Smooth muscle cell (in vitro differentiated cells): ENCODE data around the gene GNLY. TPM values are rescaled to one million over a fixed set of nuclear protein-coding genes. Genes with fewer than 3 reads are reported as not detected.
"Not testable (repeated sequence)": the region's sequence is repeated elsewhere in the genome, so short reads cannot be mapped to it uniquely, and the experiment has no call there.

ENCODE experiments used
- DNase-seq: peaks from one replicate; lab custom pipeline; 2025; ENCODE audit not compliant: unreplicated experiment; lab: John Stamatoyannopoulos, UW
- H2AFZ ChIP-seq: fragments of 200-600 bp; sonication (generic); 2 replicates; pipeline ENCODE4 v1.6.0; 2016; ENCODE audit warnings: antibody characterized with exemption, low read depth, mild to moderate bottlenecking
- H3F3A ChIP-seq: fragments of 200-600 bp; sonication (generic); 2 replicates; pipeline ENCODE4 v1.6.0; 2017; ENCODE audit warnings: antibody characterized with exemption, low read depth
- H3K27ac ChIP-seq: fragments of 200-600 bp; sonication (generic); 2 replicates; pipeline ENCODE4 v1.5.1; 2016; ENCODE audit warnings: low read depth, mild to moderate bottlenecking
- H3K27me3 ChIP-seq: fragments of 200-600 bp; sonication (generic); 2 replicates; pipeline ENCODE4 v1.6.1; 2016; ENCODE audit warnings: low read depth, mild to moderate bottlenecking
- H3K36me3 ChIP-seq: fragments of 200-600 bp; sonication (generic); 2 replicates; pipeline ENCODE4 v1.5.1; 2016; ENCODE audit warnings: low read depth
- H3K4me1 ChIP-seq: fragments of 200-600 bp; sonication (generic); 2 replicates; pipeline ENCODE4 v1.5.1; 2016; ENCODE audit warnings: low read depth
- H3K4me2 ChIP-seq: fragments of 200-600 bp; sonication (generic); 2 replicates; pipeline ENCODE4 v1.6.0; 2016; ENCODE audit warnings: mild to moderate bottlenecking
- H3K4me3 ChIP-seq: fragments of 200-600 bp; sonication (generic); 2 replicates; pipeline ENCODE4 v1.5.1; 2016; ENCODE audit warnings: mild to moderate bottlenecking
- H3K79me2 ChIP-seq: fragments of 200-600 bp; sonication (generic); 2 replicates; pipeline ENCODE4 v1.6.0; 2016; ENCODE audit warnings: low read depth, mild to moderate bottlenecking
- H3K9ac ChIP-seq: fragments of 200-600 bp; sonication (generic); 2 replicates; pipeline ENCODE4 v1.6.0; 2016; ENCODE audit warnings: low read depth
- H3K9me3 ChIP-seq: fragments of 200-600 bp; sonication (generic); replicated peaks from 2 replicates; pipeline ENCODE4 v1.5.1; 2016; ENCODE audit warnings: low read depth
- H4K20me1 ChIP-seq: fragments of 200-600 bp; sonication (generic); 2 replicates; pipeline ENCODE4 v1.6.0; 2016; ENCODE audit warnings: low read depth
- WGBS: methylation state at CpG from one replicate; pipeline ENCODE4 v1.1.7; 2016; ENCODE audit warnings: low lambda C conversion rate; 5-methylcytosine and 5-hydroxymethylcytosine counted together
- polyA plus RNA-seq: library from polyadenylated mRNA; unstranded; fragments of >200 nt; fragmentation: Nextera tagmentation; extraction: Ambion mirVana; gene quantifications from 2 replicates; pipeline ENCODE4 v1.2.1, GENCODE V29; 2016
- total RNA-seq: library from RNA; depleted of rRNA; stranded (reverse); fragments of >200 nt; gene quantifications from 2 replicates; pipeline ENCODE4 v1.2.3, GENCODE V29; 2014
- TF ChIP-seq, protein P1 (sequence below): fragments of 200-600 bp; sonication (generic); IDR thresholded peaks from 2 replicates; pipeline ENCODE4 v1.5.1; 2017; ENCODE audit warnings: borderline replicate concordance, mild to moderate bottlenecking, antibody characterized with exemption; ENCODE audit not compliant: insufficient read depth, poor library complexity, severe bottlenecking

Gene GNLY
- total and polyA plus RNA-seq, 2 experiments from 2014 or later, result not detected

DNA sequence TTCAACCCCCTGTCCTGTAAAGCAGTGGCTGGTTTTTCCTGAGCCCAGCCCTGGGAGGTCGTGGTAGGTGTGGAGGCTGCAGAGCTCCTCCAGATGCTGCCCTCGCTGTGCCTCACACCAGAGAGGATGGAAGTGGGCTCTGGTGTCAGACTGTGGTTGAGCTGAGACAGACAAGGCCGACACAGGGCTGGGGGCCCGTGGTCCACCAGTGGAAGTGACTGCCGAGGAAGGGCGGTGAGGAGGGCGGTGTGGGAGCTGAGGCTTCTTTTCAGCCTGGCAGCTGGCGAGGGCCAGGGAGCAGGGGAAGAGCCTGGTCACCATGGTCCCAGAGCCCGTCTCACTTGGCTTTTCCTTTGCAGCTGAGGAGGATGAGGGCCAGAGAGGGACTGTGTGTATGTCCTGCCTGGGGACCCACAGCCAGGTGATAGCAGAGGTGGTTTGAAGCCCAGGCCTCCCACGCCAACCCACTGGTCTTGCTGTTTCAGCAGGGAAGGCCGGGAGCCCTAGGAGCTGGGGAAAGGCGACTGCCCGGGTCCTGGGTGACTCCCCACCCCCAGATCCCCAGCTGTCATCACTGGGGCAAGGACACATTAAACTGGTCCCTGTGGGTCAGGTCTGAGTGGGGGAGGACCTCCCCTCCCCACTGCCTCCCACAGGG lies 34.7 kb upstream of the GNLY start:
- no peak overlapping the region for H3K4me3 ChIP-seq
- H3K27me3 ChIP-seq, result no peaks in the 10 kb centered on the region
- no peaks in the 10 kb centered on the region for H3K36me3 ChIP-seq
- peaks cover 3% of the 10 kb centered on the region for H3F3A ChIP-seq
- 87% methylated on average over 13 of the region's 13 CpGs for WGBS
- no peak overlapping the region for H3K4me2 ChIP-seq
- no peak overlapping the region for H3K9ac ChIP-seq
- H2AFZ ChIP-seq, result no peak overlapping the region
- H4K20me1 ChIP-seq, result no peaks in the 10 kb centered on the region
- no peaks in the 10 kb centered on the region for H3K9me3 ChIP-seq
- TF ChIP-seq, protein P1, sequence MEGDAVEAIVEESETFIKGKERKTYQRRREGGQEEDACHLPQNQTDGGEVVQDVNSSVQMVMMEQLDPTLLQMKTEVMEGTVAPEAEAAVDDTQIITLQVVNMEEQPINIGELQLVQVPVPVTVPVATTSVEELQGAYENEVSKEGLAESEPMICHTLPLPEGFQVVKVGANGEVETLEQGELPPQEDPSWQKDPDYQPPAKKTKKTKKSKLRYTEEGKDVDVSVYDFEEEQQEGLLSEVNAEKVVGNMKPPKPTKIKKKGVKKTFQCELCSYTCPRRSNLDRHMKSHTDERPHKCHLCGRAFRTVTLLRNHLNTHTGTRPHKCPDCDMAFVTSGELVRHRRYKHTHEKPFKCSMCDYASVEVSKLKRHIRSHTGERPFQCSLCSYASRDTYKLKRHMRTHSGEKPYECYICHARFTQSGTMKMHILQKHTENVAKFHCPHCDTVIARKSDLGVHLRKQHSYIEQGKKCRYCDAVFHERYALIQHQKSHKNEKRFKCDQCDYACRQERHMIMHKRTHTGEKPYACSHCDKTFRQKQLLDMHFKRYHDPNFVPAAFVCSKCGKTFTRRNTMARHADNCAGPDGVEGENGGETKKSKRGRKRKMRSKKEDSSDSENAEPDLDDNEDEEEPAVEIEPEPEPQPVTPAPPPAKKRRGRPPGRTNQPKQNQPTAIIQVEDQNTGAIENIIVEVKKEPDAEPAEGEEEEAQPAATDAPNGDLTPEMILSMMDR, result no peak
- no peaks in the 10 kb centered on the region for H3K4me1 ChIP-seq
- no peaks in the 10 kb centered on the region for H3K79me2 ChIP-seq
- no peak overlapping the region for H3K27ac ChIP-seq
- DNase-seq, result no peak

DNA sequence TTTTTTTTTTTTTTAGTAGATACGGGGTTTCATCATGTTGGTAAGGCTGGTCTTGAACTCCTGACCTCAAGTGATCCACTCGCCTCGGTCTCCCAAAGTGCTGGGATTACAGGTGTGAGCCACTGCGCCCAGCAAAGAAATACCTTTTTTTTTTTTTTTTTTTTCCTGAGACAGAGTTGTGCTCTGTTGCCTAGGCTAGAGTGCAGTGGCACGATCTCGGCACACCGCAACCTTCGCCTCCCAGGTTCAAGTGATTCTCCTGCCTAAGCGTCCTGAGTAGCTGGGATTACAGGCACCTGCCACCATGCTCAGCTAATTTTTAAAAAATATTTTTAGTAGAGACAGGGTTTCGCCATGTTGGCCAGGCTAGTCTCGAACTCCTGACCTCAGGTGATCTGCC lies 33.9 kb upstream of the GNLY start:
- not testable (repeated sequence) for H3K9me3 ChIP-seq, H2AFZ ChIP-seq, H3K27me3 ChIP-seq, H3K9ac ChIP-seq, H3K36me3 ChIP-seq, H3K79me2 ChIP-seq, H4K20me1 ChIP-seq, H3K4me2 ChIP-seq, H3K4me3 ChIP-seq, H3F3A ChIP-seq, H3K4me1 ChIP-seq, H3K27ac ChIP-seq, DNase-seq
- 97% methylated on average over 11 of the region's 11 CpGs for WGBS

DNA sequence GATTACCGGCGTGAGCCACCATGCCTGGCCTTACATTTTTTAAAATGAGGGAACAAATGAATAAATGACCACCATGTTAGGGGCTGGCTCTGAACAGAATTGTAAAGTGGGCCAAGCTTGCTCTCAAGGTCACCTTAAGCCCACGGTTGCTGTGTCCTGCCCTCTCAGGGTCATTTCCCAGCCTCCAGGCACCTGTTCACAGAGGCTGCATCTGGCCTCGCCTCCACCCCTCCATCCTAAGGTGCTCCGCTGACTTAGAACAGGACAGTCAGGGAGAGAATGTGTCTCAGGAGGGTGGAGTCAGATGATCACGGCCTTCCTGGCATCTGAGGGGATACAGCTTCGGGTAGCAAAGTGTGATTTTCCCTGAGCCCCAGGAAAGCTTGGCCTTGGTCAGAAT lies 33.4 kb upstream of the GNLY start:
- H3K27ac ChIP-seq, result no peak overlapping the region
- H3K9ac ChIP-seq, result no peak overlapping the region
- TF ChIP-seq, protein P1, result no peak
- H3K4me3 ChIP-seq, result no peak overlapping the region
- WGBS, result 94% methylated on average over 7 of the region's 7 CpGs
- H3K4me2 ChIP-seq, result no peak overlapping the region
- no peaks in the 10 kb centered on the region for H3K27me3 ChIP-seq
- H3K36me3 ChIP-seq, result no peaks in the 10 kb centered on the region
- peaks cover 3% of the 10 kb centered on the region for H3F3A ChIP-seq
- DNase-seq, result no peak
- no peaks in the 10 kb centered on the region for H3K79me2 ChIP-seq
- H3K9me3 ChIP-seq, result no peaks in the 10 kb centered on the region
- no peak overlapping the region for H2AFZ ChIP-seq
- no peaks in the 10 kb centered on the region for H3K4me1 ChIP-seq
- H4K20me1 ChIP-seq, result no peaks in the 10 kb centered on the region

DNA sequence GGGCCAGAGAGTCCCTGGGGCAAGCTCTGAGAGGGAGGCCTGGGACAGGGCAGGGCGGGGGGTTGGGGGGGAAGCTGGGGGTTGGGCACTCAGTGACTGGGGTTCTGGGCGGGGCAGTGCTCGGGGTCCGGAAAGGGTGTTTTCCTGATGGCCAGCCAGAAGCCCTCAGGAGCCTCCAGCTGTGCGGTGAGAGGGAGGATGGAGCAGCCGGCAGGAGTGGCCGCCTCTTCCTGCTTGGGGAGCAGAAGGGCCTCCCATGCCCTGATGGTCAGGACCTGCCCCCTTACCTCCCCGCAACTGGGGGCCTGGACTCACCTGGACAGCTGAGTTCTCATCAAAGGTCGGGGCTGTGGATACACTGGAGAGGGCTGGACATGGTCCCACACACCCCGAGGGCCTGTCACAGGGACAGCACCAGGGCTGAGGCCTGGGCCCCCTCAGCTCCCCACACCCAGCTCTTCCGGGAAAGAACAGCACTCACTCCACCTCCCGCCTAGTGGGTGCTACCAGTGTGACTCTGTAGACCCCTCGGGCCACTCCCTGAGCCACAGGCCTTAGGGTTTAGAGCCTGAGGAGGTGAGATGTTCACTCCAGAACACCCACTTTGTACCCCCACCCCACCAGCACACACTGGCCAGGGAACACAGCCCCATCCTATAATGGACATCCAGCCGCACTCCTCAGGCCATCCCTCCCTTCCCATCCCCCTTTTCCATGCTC lies 32.9 kb upstream of the GNLY start:
- no peak overlapping the region for H3K27ac ChIP-seq
- no peaks in the 10 kb centered on the region for H4K20me1 ChIP-seq
- H3K4me2 ChIP-seq, result no peak overlapping the region
- WGBS, result 95% methylated on average over 14 of the region's 14 CpGs
- no peaks in the 10 kb centered on the region for H3K9me3 ChIP-seq
- no peaks in the 10 kb centered on the region for H3F3A ChIP-seq
- H3K9ac ChIP-seq, result no peak overlapping the region
- no peaks in the 10 kb centered on the region for H3K4me1 ChIP-seq
- no peak overlapping the region for H3K4me3 ChIP-seq
- H3K79me2 ChIP-seq, result no peaks in the 10 kb centered on the region
- no peak for DNase-seq
- no peak overlapping the region for H2AFZ ChIP-seq
- H3K36me3 ChIP-seq, result no peaks in the 10 kb centered on the region
- TF ChIP-seq, protein P1, result no peak
- no peaks in the 10 kb centered on the region for H3K27me3 ChIP-seq
